HL-60 (cell line): ENCODE data around the gene ANTXR1.

Source experiments
- TF ChIP-seq, protein P1 (sequence below): IDR thresholded peaks from one replicate; pipeline ENCODE4 v1.5.1; 2011; ENCODE audit warnings: low read length, control low read depth, inconsistent platforms; ENCODE audit not compliant: insufficient read depth
- TF ChIP-seq, protein P2 (sequence below): IDR thresholded peaks from 2 replicates; pipeline ENCODE4 v1.6.1; 2012; ENCODE audit warnings: low read depth; ENCODE audit not compliant: insufficient replicate concordance

DNA sequence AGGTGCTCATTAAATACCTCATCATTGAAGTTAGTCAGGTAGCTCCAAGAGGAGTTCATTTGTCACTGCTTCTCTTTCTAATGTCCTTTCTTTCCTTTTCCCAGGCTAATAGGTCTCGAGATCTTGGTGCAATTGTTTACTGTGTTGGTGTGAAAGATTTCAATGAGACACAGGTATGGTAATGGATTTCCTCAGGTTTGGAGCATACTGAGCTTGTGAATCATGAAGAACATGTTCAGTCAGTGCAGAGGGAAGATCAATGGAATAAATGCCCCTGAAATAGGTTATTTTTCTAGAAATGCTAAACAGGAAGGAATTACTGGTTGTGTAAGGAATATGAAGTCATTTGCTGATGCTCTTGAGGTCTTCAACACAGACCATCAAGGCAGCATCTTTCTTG lies 62.5 kb downstream of the ANTXR1 start:
- TF ChIP-seq, protein P1, sequence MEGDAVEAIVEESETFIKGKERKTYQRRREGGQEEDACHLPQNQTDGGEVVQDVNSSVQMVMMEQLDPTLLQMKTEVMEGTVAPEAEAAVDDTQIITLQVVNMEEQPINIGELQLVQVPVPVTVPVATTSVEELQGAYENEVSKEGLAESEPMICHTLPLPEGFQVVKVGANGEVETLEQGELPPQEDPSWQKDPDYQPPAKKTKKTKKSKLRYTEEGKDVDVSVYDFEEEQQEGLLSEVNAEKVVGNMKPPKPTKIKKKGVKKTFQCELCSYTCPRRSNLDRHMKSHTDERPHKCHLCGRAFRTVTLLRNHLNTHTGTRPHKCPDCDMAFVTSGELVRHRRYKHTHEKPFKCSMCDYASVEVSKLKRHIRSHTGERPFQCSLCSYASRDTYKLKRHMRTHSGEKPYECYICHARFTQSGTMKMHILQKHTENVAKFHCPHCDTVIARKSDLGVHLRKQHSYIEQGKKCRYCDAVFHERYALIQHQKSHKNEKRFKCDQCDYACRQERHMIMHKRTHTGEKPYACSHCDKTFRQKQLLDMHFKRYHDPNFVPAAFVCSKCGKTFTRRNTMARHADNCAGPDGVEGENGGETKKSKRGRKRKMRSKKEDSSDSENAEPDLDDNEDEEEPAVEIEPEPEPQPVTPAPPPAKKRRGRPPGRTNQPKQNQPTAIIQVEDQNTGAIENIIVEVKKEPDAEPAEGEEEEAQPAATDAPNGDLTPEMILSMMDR, result no peak
- TF ChIP-seq, protein P2, sequence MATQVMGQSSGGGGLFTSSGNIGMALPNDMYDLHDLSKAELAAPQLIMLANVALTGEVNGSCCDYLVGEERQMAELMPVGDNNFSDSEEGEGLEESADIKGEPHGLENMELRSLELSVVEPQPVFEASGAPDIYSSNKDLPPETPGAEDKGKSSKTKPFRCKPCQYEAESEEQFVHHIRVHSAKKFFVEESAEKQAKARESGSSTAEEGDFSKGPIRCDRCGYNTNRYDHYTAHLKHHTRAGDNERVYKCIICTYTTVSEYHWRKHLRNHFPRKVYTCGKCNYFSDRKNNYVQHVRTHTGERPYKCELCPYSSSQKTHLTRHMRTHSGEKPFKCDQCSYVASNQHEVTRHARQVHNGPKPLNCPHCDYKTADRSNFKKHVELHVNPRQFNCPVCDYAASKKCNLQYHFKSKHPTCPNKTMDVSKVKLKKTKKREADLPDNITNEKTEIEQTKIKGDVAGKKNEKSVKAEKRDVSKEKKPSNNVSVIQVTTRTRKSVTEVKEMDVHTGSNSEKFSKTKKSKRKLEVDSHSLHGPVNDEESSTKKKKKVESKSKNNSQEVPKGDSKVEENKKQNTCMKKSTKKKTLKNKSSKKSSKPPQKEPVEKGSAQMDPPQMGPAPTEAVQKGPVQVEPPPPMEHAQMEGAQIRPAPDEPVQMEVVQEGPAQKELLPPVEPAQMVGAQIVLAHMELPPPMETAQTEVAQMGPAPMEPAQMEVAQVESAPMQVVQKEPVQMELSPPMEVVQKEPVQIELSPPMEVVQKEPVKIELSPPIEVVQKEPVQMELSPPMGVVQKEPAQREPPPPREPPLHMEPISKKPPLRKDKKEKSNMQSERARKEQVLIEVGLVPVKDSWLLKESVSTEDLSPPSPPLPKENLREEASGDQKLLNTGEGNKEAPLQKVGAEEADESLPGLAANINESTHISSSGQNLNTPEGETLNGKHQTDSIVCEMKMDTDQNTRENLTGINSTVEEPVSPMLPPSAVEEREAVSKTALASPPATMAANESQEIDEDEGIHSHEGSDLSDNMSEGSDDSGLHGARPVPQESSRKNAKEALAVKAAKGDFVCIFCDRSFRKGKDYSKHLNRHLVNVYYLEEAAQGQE, result no peak
